Measurements from ENCODE around the gene TMEM91.

DNA sequence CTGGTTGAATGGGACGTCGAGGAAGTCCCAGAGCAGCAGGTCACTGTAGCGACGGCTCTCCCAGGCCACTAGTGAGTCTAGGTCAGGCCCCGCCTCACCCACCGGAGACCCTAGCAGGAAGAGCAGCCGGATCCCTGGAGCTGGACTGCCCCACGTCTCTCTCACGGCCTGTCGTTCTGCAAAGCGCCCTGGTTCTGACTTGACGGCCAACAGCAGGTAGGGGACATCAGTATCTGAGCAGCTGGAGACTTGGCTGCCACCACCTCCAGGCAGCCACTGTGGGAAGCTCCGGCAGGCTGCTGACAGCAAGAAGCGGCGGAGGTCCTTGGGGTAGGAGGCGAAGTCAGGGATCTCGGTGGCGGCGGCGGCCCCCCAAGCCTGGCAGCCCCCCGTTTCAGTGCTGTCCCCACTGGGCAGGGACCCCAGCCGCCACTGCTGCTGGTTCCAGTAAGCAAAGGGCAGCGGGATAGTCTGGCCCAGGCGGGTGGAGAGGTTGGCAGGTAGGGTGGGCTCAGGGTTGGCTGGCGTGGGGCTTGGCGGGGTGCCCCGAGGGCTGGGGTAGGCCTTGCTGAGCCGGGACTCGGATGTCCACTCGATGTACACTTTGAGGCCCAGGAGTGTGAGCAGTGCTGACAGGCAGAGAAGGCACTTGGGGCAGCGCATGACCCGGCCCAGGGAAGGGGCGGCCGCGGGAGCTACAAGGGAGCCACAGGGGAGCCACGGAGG is 49.9 kb downstream of the TMEM91 start:
- TF ChIP-seq, protein P1, sequence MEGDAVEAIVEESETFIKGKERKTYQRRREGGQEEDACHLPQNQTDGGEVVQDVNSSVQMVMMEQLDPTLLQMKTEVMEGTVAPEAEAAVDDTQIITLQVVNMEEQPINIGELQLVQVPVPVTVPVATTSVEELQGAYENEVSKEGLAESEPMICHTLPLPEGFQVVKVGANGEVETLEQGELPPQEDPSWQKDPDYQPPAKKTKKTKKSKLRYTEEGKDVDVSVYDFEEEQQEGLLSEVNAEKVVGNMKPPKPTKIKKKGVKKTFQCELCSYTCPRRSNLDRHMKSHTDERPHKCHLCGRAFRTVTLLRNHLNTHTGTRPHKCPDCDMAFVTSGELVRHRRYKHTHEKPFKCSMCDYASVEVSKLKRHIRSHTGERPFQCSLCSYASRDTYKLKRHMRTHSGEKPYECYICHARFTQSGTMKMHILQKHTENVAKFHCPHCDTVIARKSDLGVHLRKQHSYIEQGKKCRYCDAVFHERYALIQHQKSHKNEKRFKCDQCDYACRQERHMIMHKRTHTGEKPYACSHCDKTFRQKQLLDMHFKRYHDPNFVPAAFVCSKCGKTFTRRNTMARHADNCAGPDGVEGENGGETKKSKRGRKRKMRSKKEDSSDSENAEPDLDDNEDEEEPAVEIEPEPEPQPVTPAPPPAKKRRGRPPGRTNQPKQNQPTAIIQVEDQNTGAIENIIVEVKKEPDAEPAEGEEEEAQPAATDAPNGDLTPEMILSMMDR (CRISPR knock-in tag; IDR thresholded peaks at IDR 0.05) = no peak
- TF ChIP-seq, protein P2, sequence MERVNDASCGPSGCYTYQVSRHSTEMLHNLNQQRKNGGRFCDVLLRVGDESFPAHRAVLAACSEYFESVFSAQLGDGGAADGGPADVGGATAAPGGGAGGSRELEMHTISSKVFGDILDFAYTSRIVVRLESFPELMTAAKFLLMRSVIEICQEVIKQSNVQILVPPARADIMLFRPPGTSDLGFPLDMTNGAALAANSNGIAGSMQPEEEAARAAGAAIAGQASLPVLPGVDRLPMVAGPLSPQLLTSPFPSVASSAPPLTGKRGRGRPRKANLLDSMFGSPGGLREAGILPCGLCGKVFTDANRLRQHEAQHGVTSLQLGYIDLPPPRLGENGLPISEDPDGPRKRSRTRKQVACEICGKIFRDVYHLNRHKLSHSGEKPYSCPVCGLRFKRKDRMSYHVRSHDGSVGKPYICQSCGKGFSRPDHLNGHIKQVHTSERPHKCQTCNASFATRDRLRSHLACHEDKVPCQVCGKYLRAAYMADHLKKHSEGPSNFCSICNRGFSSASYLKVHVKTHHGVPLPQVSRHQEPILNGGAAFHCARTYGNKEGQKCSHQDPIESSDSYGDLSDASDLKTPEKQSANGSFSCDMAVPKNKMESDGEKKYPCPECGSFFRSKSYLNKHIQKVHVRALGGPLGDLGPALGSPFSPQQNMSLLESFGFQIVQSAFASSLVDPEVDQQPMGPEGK (CRISPR knock-in tag; IDR thresholded peaks at IDR 0.05) = no peak
- TF ChIP-seq ETV6 (CRISPR knock-in tag; conservative IDR thresholded peaks at IDR 0.05) (no peak), ZBTB1 (CRISPR knock-in tag; IDR thresholded peaks at IDR 0.05; ENCODE audit: borderline replicate concordance) (no peak), ZKSCAN1 (IDR thresholded peaks at IDR 0.05; ENCODE audit: low read length) (no peak), IKZF4 (CRISPR knock-in tag; IDR thresholded peaks at IDR 0.05; ENCODE audit: borderline replicate concordance, low read depth, not compliant biosample characterization) (no peak), AGO1 (IDR thresholded peaks at IDR 0.05; ENCODE audit: low read depth, low read length, poor library complexity, severe bottlenecking) (no peak), CAMTA2 (CRISPR knock-in tag; IDR thresholded peaks at IDR 0.05; ENCODE audit: borderline replicate concordance) (no peak), SMAD3 (CRISPR knock-in tag; IDR thresholded peaks at IDR 0.05) (no peak), ZNF446 (CRISPR knock-in tag; IDR thresholded peaks at IDR 0.05) (no peak), GZF1 (CRISPR knock-in tag; IDR thresholded peaks at IDR 0.05) (no peak), ZFP37 (CRISPR knock-in tag; IDR thresholded peaks at IDR 0.05; ENCODE audit: borderline replicate concordance) (no peak)
- TF ChIP-seq, protein P3, sequence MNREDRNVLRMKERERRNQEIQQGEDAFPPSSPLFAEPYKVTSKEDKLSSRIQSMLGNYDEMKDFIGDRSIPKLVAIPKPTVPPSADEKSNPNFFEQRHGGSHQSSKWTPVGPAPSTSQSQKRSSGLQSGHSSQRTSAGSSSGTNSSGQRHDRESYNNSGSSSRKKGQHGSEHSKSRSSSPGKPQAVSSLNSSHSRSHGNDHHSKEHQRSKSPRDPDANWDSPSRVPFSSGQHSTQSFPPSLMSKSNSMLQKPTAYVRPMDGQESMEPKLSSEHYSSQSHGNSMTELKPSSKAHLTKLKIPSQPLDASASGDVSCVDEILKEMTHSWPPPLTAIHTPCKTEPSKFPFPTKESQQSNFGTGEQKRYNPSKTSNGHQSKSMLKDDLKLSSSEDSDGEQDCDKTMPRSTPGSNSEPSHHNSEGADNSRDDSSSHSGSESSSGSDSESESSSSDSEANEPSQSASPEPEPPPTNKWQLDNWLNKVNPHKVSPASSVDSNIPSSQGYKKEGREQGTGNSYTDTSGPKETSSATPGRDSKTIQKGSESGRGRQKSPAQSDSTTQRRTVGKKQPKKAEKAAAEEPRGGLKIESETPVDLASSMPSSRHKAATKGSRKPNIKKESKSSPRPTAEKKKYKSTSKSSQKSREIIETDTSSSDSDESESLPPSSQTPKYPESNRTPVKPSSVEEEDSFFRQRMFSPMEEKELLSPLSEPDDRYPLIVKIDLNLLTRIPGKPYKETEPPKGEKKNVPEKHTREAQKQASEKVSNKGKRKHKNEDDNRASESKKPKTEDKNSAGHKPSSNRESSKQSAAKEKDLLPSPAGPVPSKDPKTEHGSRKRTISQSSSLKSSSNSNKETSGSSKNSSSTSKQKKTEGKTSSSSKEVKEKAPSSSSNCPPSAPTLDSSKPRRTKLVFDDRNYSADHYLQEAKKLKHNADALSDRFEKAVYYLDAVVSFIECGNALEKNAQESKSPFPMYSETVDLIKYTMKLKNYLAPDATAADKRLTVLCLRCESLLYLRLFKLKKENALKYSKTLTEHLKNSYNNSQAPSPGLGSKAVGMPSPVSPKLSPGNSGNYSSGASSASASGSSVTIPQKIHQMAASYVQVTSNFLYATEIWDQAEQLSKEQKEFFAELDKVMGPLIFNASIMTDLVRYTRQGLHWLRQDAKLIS (CRISPR knock-in tag; IDR thresholded peaks at IDR 0.05) = no peak

All from HepG2 (cell line).